Measurements from ENCODE around the gene SIGLEC7.

The SIGLEC7 gene

DNA sequence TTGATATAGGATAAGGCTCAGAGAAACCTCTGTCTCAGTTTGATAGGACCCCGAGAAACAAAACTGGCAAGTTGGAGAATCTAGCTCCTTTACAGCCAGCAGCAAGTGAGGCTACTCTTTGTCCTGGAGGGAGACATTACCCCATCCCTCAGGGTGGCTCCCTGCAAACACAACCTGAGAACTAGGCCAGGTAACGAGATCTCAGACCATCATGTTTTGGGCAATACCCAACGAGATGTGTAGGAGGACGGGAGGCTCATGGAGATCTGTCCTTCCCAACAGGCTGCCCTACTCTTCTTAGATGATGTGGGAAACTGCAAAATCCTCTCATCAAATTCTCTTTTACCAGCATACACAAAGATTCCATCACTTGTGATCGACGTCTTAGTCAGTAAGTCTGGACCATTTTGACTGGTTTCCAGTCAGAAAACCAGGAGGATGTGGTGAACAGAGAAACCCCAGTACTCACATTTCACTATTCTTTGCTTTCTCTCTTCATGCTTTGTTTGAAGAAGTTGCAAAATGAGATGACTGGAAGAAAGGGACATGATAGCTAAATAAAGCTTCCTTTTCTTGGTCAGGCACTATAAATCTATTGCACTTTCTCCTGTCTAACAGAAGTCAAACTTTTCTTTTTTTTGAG, 27.9 kb upstream of the SIGLEC7 start:
- no peaks in the 10 kb centered on the region for H3K4me1 ChIP-seq (ENCODE audit: control insufficient read depth, insufficient read depth, low read length, poor library complexity, severe bottlenecking)
- H3K36me3 ChIP-seq (ENCODE audit: control insufficient read depth, insufficient read depth, low read length), result no peaks in the 10 kb centered on the region
- no peak overlapping the region for H3K4me3 ChIP-seq (ENCODE audit: insufficient read depth, low read depth, low read length, poor library complexity, severe bottlenecking)
- no peaks in the 10 kb centered on the region for H3K27me3 ChIP-seq (replicated peaks; ENCODE audit: control insufficient read depth, insufficient read depth, low read length, poor library complexity, severe bottlenecking)
- DNase-seq, result no peak
- no peaks in the 10 kb centered on the region for H3K9me3 ChIP-seq (ENCODE audit: control insufficient read depth, low read length)
- H3K27ac ChIP-seq (ENCODE audit: insufficient read depth, low read length, poor library complexity, severe bottlenecking), result no peak overlapping the region

DNA sequence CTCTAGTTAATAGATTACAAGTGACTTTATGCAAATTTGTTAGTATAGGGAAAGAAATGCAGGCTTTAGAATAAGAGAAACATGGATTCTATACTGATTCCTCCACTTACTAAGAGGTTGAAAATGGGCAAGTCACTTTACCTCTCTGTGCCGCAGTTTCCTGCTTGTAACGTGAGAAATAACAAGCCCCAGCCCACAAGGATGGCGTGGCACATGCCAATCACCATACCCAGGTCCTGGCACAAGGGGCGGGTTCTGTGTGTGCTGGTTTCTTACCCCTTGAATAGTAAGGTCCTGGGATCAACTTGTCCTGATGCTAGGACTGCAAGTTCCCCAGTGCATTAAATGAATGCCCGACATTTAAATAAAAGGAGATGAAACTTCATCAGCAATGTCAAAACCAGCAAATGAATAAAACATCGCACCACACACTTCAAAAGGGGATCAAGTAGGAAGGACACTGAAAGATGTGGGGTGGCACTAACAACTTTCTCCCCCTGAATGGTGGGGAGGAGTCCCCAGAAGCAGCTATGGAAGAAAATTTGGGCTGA, 25.3 kb upstream of the SIGLEC7 start:
- no peak for DNase-seq
- Histone ChIP-seq H3K4me1 (ENCODE audit: control insufficient read depth, insufficient read depth, low read length, poor library complexity, severe bottlenecking) (no peaks in the 10 kb centered on the region), H3K36me3 (ENCODE audit: control insufficient read depth, insufficient read depth, low read length) (no peaks in the 10 kb centered on the region), H3K9me3 (ENCODE audit: control insufficient read depth, low read length) (no peaks in the 10 kb centered on the region), H3K27ac (ENCODE audit: insufficient read depth, low read length, poor library complexity, severe bottlenecking) (no peak overlapping the region), H3K27me3 (replicated peaks; ENCODE audit: control insufficient read depth, insufficient read depth, low read length, poor library complexity, severe bottlenecking) (no peaks in the 10 kb centered on the region), H3K4me3 (ENCODE audit: insufficient read depth, low read depth, low read length, poor library complexity, severe bottlenecking) (no peak overlapping the region)

DNA sequence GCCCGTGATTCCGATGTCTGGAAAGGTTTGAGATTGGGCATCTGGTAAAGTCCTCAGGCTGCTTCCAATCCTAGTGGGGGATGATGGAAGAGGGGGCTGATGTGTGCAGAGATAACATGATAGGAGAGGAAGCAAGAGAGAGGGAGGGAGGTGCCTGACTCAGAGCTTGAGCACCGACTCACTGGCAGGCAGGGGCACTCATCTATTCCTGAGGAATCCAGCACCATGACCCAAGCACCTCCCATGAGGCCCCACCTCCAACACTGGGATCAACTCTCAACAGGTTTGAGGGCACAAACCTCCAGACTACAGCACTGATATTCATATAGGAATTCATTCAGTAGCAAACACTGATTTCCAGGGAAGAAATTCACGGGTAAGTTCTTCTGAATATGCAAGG, 23.0 kb upstream of the SIGLEC7 start:
- Histone ChIP-seq H3K4me1 (ENCODE audit: control insufficient read depth, insufficient read depth, low read length, poor library complexity, severe bottlenecking) (peaks cover 15% of the 10 kb centered on the region), H3K36me3 (ENCODE audit: control insufficient read depth, insufficient read depth, low read length) (no peaks in the 10 kb centered on the region), H3K27ac (ENCODE audit: insufficient read depth, low read length, poor library complexity, severe bottlenecking) (no peak overlapping the region), H3K4me3 (ENCODE audit: insufficient read depth, low read depth, low read length, poor library complexity, severe bottlenecking) (no peak overlapping the region), H3K9me3 (ENCODE audit: control insufficient read depth, low read length) (no peaks in the 10 kb centered on the region), H3K27me3 (replicated peaks; ENCODE audit: control insufficient read depth, insufficient read depth, low read length, poor library complexity, severe bottlenecking) (no peaks in the 10 kb centered on the region)
- DNase-seq, result no peak

GRCh38 chr19:51119611-51120010, 22.5 kb upstream of the SIGLEC7 start:
- no peaks in the 10 kb centered on the region for H3K9me3 ChIP-seq (ENCODE audit: control insufficient read depth, low read length)
- no peak for DNase-seq
- no peaks in the 10 kb centered on the region for H3K27me3 ChIP-seq (replicated peaks; ENCODE audit: control insufficient read depth, insufficient read depth, low read length, poor library complexity, severe bottlenecking)
- peaks cover 20% of the 10 kb centered on the region for H3K4me1 ChIP-seq (ENCODE audit: control insufficient read depth, insufficient read depth, low read length, poor library complexity, severe bottlenecking)
- no peak overlapping the region for H3K27ac ChIP-seq (ENCODE audit: insufficient read depth, low read length, poor library complexity, severe bottlenecking)
- H3K36me3 ChIP-seq (ENCODE audit: control insufficient read depth, insufficient read depth, low read length), result no peaks in the 10 kb centered on the region
- no peak overlapping the region for H3K4me3 ChIP-seq (ENCODE audit: insufficient read depth, low read depth, low read length, poor library complexity, severe bottlenecking)

DNA sequence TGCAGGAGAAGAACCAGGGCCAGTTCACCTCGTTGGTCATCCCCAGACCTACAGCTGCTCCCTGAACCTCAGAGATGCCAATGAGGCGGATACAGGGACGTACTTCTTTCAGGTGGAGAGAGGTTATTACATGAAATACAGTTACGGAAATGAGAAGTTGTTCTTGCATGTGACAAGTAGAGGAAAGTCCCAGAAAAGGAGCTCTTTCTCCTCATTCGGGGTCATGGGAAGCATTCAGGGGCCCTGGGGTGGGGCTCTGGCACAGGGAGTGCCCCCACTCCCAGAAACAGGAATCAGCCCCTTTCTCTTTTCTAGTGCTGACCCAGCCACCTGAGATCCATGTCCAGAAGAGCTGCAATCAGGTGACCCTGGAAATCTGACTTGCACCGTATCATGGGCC, 21.9 kb upstream of the SIGLEC7 start:
- Histone ChIP-seq H3K4me3 (ENCODE audit: insufficient read depth, low read depth, low read length, poor library complexity, severe bottlenecking) (no peak overlapping the region), H3K4me1 (ENCODE audit: control insufficient read depth, insufficient read depth, low read length, poor library complexity, severe bottlenecking) (peaks cover 26% of the 10 kb centered on the region), H3K27ac (ENCODE audit: insufficient read depth, low read length, poor library complexity, severe bottlenecking) (no peak overlapping the region), H3K9me3 (ENCODE audit: control insufficient read depth, low read length) (no peaks in the 10 kb centered on the region), H3K27me3 (replicated peaks; ENCODE audit: control insufficient read depth, insufficient read depth, low read length, poor library complexity, severe bottlenecking) (no peaks in the 10 kb centered on the region), H3K36me3 (ENCODE audit: control insufficient read depth, insufficient read depth, low read length) (no peaks in the 10 kb centered on the region)
- DNase-seq, result no peak

DNA sequence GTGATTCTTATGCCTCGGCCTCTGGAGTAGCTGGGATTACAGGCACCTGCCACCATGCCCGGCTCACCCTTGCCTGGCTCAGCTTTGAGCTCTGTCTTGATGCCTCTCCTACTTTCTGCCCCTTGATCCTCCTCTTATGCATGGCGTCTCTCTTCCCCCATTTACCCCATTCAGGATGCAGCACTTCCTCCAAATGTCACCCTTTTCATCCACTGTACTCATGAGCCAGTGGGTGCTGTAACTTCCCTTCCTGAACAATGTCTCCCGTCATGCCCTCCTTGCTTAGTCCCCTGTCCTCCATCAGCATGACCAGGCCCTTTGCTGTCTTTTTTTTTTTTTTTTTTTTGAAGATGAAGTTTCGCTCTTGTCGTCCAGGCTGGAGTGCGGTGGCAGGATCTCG, 20.8 kb upstream of the SIGLEC7 start:
- Histone ChIP-seq H3K9me3 (ENCODE audit: control insufficient read depth, low read length) (no peaks in the 10 kb centered on the region), H3K4me3 (ENCODE audit: insufficient read depth, low read depth, low read length, poor library complexity, severe bottlenecking) (no peak overlapping the region), H3K36me3 (ENCODE audit: control insufficient read depth, insufficient read depth, low read length) (no peaks in the 10 kb centered on the region), H3K27ac (ENCODE audit: insufficient read depth, low read length, poor library complexity, severe bottlenecking) (no peak overlapping the region), H3K27me3 (replicated peaks; ENCODE audit: control insufficient read depth, insufficient read depth, low read length, poor library complexity, severe bottlenecking) (no peaks in the 10 kb centered on the region), H3K4me1 (ENCODE audit: control insufficient read depth, insufficient read depth, low read length, poor library complexity, severe bottlenecking) (peaks cover 32% of the 10 kb centered on the region)
- no peak for DNase-seq

DNA sequence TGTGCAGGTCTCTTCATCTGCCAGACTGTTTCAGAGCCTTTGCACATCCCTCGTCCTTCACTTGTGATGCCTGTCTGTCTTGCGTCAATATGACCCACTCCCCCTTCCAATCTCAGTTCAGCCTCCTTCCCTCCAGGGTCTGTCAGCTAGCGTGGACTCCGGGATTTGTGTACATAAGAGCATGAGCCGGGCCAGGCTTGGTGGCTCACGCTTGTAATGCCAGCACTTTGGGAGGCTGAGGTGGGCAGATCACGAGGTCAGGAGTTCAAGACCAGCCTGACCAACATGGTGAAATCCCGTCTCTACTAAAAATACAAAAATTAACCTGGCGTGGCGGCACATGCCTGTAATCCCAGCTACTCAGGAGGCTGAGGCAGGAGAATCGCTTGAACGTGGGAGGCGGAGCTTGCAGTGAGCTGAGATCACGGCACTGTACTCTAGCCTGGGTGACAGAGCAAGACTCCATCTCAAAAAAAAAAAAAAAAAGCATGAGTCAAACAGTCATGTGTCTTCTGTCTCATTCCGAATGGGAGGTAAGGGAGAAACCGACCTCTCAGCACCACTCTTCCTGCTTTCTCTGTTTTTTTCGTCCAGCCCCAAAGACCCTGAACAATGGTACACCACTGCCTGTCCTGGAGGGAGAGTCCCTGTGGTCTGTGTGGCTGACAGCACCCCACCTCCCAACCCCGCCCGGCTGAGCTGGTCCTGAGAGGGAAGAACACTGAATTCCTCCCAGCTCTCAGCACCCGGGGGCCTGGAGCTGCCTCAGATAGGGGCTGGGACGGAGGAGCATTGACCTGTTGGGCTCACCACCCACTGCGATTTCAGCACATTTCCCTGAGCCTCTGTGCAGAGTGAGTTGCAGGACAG, 19.8 kb upstream of the SIGLEC7 start:
- no peak overlapping the region for H3K27ac ChIP-seq (ENCODE audit: insufficient read depth, low read length, poor library complexity, severe bottlenecking)
- no peaks in the 10 kb centered on the region for H3K27me3 ChIP-seq (replicated peaks; ENCODE audit: control insufficient read depth, insufficient read depth, low read length, poor library complexity, severe bottlenecking)
- no peak for DNase-seq
- H3K9me3 ChIP-seq (ENCODE audit: control insufficient read depth, low read length), result no peaks in the 10 kb centered on the region
- peaks cover 37% of the 10 kb centered on the region for H3K4me1 ChIP-seq (ENCODE audit: control insufficient read depth, insufficient read depth, low read length, poor library complexity, severe bottlenecking)
- H3K4me3 ChIP-seq (ENCODE audit: insufficient read depth, low read depth, low read length, poor library complexity, severe bottlenecking), result peak overlapping the region; percentile 10
- H3K36me3 ChIP-seq (ENCODE audit: control insufficient read depth, insufficient read depth, low read length), result no peaks in the 10 kb centered on the region

GRCh38 chr19:51123381-51123800, 18.7 kb upstream of the SIGLEC7 start:
- Histone ChIP-seq H3K4me1 (ENCODE audit: control insufficient read depth, insufficient read depth, low read length, poor library complexity, severe bottlenecking) (peaks cover 46% of the 10 kb centered on the region), H3K27ac (ENCODE audit: insufficient read depth, low read length, poor library complexity, severe bottlenecking) (peak overlapping the region; percentile 26), H3K4me3 (ENCODE audit: insufficient read depth, low read depth, low read length, poor library complexity, severe bottlenecking) (peak overlapping the region; percentile 10), H3K36me3 (ENCODE audit: control insufficient read depth, insufficient read depth, low read length) (no peaks in the 10 kb centered on the region), H3K27me3 (replicated peaks; ENCODE audit: control insufficient read depth, insufficient read depth, low read length, poor library complexity, severe bottlenecking) (no peaks in the 10 kb centered on the region), H3K9me3 (ENCODE audit: control insufficient read depth, low read length) (no peaks in the 10 kb centered on the region)
- DNase-seq, result peak in 1 of 3 donors; percentile 14

GRCh38 chr19:51123802-51124201, 18.3 kb upstream of the SIGLEC7 start:
- Histone ChIP-seq H3K27ac (ENCODE audit: insufficient read depth, low read length, poor library complexity, severe bottlenecking) (peak overlapping the region; percentile 15), H3K27me3 (replicated peaks; ENCODE audit: control insufficient read depth, insufficient read depth, low read length, poor library complexity, severe bottlenecking) (no peaks in the 10 kb centered on the region), H3K4me1 (ENCODE audit: control insufficient read depth, insufficient read depth, low read length, poor library complexity, severe bottlenecking) (peaks cover 50% of the 10 kb centered on the region), H3K36me3 (ENCODE audit: control insufficient read depth, insufficient read depth, low read length) (no peaks in the 10 kb centered on the region), H3K9me3 (ENCODE audit: control insufficient read depth, low read length) (no peaks in the 10 kb centered on the region), H3K4me3 (ENCODE audit: insufficient read depth, low read depth, low read length, poor library complexity, severe bottlenecking) (no peak overlapping the region)
- no peak for DNase-seq

DNA sequence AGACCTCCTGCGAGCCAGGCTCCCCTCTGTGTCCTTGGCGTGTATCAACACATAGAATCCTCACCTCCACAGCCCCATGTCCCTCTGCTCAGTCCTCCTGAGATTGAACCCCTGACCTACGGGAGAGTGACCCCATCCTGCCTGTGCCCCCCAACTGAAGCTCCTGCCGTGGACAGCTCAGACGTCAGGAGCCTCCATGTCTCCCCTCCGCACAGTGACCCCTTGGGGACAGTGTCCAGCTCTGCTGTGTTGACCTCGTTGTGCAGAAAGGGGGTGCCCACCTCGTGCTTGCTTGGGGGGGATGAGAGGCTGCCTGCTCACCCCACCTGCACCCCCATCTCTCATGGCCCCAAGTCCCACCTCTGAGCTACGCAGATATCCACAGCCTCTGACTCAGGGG, 17.9 kb upstream of the SIGLEC7 start:
- H3K4me1 ChIP-seq (ENCODE audit: control insufficient read depth, insufficient read depth, low read length, poor library complexity, severe bottlenecking), result peaks cover 50% of the 10 kb centered on the region
- no peak for DNase-seq
- no peak overlapping the region for H3K27ac ChIP-seq (ENCODE audit: insufficient read depth, low read length, poor library complexity, severe bottlenecking)
- no peaks in the 10 kb centered on the region for H3K27me3 ChIP-seq (replicated peaks; ENCODE audit: control insufficient read depth, insufficient read depth, low read length, poor library complexity, severe bottlenecking)
- H3K9me3 ChIP-seq (ENCODE audit: control insufficient read depth, low read length), result no peaks in the 10 kb centered on the region
- H3K4me3 ChIP-seq (ENCODE audit: insufficient read depth, low read depth, low read length, poor library complexity, severe bottlenecking), result no peak overlapping the region
- H3K36me3 ChIP-seq (ENCODE audit: control insufficient read depth, insufficient read depth, low read length), result no peaks in the 10 kb centered on the region

Measured in effector memory CD4-positive, alpha-beta T cell (primary cell).